ENCODE measurements around the gene HRG.

Gene HRG

DNA sequence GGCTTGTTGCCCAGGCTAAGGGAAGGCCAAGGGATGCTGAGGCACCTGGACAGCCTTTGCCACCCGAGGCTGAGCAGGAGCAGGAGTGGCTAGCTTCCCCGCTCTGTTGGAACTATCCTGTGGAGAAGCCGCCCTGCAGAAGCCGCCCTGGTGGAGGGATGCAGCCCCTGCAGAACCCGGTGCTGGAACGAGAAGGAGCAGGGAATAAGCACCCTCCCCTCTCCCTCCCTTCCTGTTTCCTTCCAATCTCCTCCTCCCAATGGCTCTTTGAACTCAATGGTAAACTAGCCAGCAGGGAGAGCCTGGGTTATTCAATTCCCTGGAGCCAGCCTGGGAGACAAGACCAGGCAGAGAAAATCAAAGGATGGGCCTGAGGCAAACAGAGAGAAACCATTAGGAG, 11.8 kb upstream of the HRG start:
- H3K27me3 ChIP-seq (ENCODE audit: insufficient read depth, low read length), result no peaks in the 10 kb centered on the region
- TF ChIP-seq, protein P1, sequence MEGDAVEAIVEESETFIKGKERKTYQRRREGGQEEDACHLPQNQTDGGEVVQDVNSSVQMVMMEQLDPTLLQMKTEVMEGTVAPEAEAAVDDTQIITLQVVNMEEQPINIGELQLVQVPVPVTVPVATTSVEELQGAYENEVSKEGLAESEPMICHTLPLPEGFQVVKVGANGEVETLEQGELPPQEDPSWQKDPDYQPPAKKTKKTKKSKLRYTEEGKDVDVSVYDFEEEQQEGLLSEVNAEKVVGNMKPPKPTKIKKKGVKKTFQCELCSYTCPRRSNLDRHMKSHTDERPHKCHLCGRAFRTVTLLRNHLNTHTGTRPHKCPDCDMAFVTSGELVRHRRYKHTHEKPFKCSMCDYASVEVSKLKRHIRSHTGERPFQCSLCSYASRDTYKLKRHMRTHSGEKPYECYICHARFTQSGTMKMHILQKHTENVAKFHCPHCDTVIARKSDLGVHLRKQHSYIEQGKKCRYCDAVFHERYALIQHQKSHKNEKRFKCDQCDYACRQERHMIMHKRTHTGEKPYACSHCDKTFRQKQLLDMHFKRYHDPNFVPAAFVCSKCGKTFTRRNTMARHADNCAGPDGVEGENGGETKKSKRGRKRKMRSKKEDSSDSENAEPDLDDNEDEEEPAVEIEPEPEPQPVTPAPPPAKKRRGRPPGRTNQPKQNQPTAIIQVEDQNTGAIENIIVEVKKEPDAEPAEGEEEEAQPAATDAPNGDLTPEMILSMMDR (IDR thresholded peaks at IDR 0.05; ENCODE audit: low read length), result peak; percentile 20; the same call in 1 of the 2 replicates
- TF ChIP-seq EZH2 (IDR thresholded peaks at IDR 0.05; ENCODE audit: borderline replicate concordance, low read length), result no peak
- no peak overlapping the region for H2AFZ ChIP-seq (ENCODE audit: low read length)
- no peaks in the 10 kb centered on the region for H3K9me2 ChIP-seq (ENCODE audit: low read depth, low read length)
- H3K4me2 ChIP-seq (ENCODE audit: low read length), result peak overlapping the region; percentile 63; the same call in 1 of the 2 replicates
- peak overlapping the region; percentile 94 for H3K27ac ChIP-seq (ENCODE audit: low read depth, low read length, poor library complexity, severe bottlenecking)
- peaks cover 6% of the 10 kb centered on the region for H3K9me3 ChIP-seq (ENCODE audit: low read length)
- H3K79me2 ChIP-seq (ENCODE audit: insufficient read depth, low read length), result no peaks in the 10 kb centered on the region
- peaks cover 27% of the 10 kb centered on the region for H3K4me1 ChIP-seq (ENCODE audit: insufficient read depth, low read length, severe bottlenecking)
- H3K4me3 ChIP-seq (ENCODE audit: low read depth, low read length, poor library complexity, severe bottlenecking), result no peak overlapping the region
- no peaks in the 10 kb centered on the region for H3F3A ChIP-seq (ENCODE audit: insufficient read depth, low read length)
- no peaks in the 10 kb centered on the region for H4K20me1 ChIP-seq (ENCODE audit: insufficient read depth, low read length)
- peak overlapping the region; percentile 39; the same call in 1 of the 2 replicates for H3K9ac ChIP-seq (ENCODE audit: low read length)
- no peaks in the 10 kb centered on the region for H3K36me3 ChIP-seq (ENCODE audit: insufficient read depth, low read length)

DNA sequence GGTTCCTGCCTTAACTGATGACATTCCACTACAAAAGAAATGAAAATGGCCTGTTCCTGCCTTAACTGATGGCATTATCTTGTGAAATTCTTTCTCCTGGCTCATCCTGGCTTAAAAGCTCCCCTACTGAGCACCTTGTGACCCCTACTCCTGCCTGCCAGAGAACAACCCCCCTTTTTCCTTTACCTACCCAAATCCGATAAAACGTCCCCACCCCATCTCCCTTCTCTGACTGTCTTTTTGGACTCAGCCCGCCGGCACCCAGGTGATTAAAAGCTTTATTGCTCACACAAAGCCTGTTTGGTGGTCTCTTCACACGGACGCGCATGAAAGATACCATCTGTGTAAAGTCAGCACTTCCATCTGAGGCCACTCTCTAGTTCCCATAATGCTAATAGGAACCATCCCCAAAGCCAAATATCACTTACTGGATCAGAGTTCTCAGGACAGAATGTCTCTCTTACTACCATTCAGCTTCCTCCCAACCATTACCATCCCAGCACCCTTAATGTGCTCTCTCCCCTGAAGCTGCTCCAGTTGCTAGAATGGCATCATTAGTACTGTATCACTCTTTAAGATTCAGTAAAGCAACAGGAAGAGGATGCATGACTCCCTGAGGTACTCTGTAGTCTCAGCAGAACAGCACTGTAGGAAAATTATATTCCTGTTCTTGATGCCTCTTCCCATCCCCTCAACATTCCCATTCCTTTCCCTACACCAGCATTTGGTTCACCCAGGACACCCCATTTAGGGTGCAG, 2.3 kb upstream of the HRG start:
- no peaks in the 10 kb centered on the region for H3K9me2 ChIP-seq (ENCODE audit: low read depth, low read length)
- no peak overlapping the region for H3K27ac ChIP-seq (ENCODE audit: low read depth, low read length, poor library complexity, severe bottlenecking)
- no peaks in the 10 kb centered on the region for H3K9me3 ChIP-seq (ENCODE audit: low read length)
- no peak overlapping the region for H2AFZ ChIP-seq (ENCODE audit: low read length)
- H3K79me2 ChIP-seq (ENCODE audit: insufficient read depth, low read length), result no peaks in the 10 kb centered on the region
- H3K9ac ChIP-seq (ENCODE audit: low read length), result no peak overlapping the region
- H3K4me2 ChIP-seq (ENCODE audit: low read length), result no peak overlapping the region
- no peaks in the 10 kb centered on the region for H3K4me1 ChIP-seq (ENCODE audit: insufficient read depth, low read length, severe bottlenecking)
- H3K27me3 ChIP-seq (ENCODE audit: insufficient read depth, low read length), result no peaks in the 10 kb centered on the region
- TF ChIP-seq, protein P1 (IDR thresholded peaks at IDR 0.05; ENCODE audit: low read length), result no peak
- H3K36me3 ChIP-seq (ENCODE audit: insufficient read depth, low read length), result no peaks in the 10 kb centered on the region
- no peaks in the 10 kb centered on the region for H4K20me1 ChIP-seq (ENCODE audit: insufficient read depth, low read length)
- H3F3A ChIP-seq (ENCODE audit: insufficient read depth, low read length), result no peaks in the 10 kb centered on the region
- H3K4me3 ChIP-seq (ENCODE audit: low read depth, low read length, poor library complexity, severe bottlenecking), result no peak overlapping the region

DNA sequence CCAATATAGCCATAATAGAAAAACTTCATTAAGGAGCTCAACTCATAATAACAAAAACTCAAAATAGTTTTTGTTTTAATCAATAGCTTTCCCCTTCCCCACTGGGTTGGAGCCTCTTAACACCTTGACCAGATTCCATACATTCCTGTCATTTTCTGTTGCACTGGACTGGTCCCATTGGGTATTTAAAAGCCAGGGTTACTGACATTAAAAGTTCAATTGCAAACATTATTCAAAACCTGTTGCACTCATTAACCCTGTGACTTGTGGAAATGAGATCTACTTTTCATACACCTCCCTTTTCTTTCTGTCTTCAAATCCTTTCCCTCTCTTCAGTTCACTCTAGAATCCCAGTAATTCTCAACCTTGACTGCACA, 1.7 kb upstream of the HRG start:
- Histone ChIP-seq H3K4me2 (ENCODE audit: low read length) (no peak overlapping the region), H3K27me3 (ENCODE audit: insufficient read depth, low read length) (no peaks in the 10 kb centered on the region), H3K79me2 (ENCODE audit: insufficient read depth, low read length) (no peaks in the 10 kb centered on the region), H2AFZ (ENCODE audit: low read length) (no peak overlapping the region), H3K9me3 (ENCODE audit: low read length) (no peaks in the 10 kb centered on the region), H3K4me3 (ENCODE audit: low read depth, low read length, poor library complexity, severe bottlenecking) (no peak overlapping the region), H4K20me1 (ENCODE audit: insufficient read depth, low read length) (no peaks in the 10 kb centered on the region), H3K9me2 (ENCODE audit: low read depth, low read length) (no peaks in the 10 kb centered on the region), H3K4me1 (ENCODE audit: insufficient read depth, low read length, severe bottlenecking) (no peaks in the 10 kb centered on the region), H3K9ac (ENCODE audit: low read length) (no peak overlapping the region), H3K27ac (ENCODE audit: low read depth, low read length, poor library complexity, severe bottlenecking) (no peak overlapping the region), H3F3A (ENCODE audit: insufficient read depth, low read length) (no peaks in the 10 kb centered on the region), H3K36me3 (ENCODE audit: insufficient read depth, low read length) (no peaks in the 10 kb centered on the region)
- TF ChIP-seq EZH2 (IDR thresholded peaks at IDR 0.05; ENCODE audit: borderline replicate concordance, low read length), result no peak
- TF ChIP-seq, protein P1 (IDR thresholded peaks at IDR 0.05; ENCODE audit: low read length), result no peak
